ENCODE measurements around the gene STXBP2. TPM values are rescaled to one million over a fixed set of nuclear protein-coding genes. Genes with fewer than 3 reads are reported as not detected.
A peak's percentile ranks its signal among the peaks of the same experiment; 100 is the strongest.

The STXBP2 gene
- polyA plus RNA-seq, 1 of the 3 experiments (the other 2 are of a cell fraction) = 4.7 TPM

DNA sequence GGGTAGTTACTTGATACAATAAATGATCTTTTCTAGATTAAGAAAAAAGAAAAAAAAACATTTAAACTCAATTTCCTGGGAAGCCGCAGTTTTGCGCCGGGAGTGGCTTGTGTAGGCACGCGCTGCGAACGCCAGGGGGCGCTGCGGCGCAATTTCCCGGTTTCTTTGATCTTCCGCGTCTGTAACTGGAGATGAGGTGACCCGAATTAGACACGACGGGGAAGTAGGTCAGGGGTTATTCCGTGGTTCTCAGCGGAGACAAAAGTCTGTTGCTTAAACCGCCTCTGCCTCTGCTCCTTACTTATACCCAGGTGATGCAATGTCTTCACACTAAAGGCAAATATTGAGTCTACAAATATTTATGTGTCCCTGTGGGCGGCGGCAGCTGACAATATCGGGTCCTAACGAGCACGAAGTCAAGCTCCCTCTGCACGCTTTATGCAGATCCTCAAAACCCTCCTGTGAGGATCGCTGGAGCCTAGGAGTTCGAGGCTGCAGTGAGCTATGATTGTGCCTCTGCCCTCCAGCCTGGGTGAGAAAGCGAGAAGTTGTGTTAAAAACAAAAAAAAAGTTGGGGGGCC is 15.2 kb downstream of the STXBP2 start (continued):
- TF ChIP-seq GABPA (IDR thresholded peaks at IDR 0.05; ENCODE audit: low read depth) = no peak
- TF ChIP-seq, protein P1, sequence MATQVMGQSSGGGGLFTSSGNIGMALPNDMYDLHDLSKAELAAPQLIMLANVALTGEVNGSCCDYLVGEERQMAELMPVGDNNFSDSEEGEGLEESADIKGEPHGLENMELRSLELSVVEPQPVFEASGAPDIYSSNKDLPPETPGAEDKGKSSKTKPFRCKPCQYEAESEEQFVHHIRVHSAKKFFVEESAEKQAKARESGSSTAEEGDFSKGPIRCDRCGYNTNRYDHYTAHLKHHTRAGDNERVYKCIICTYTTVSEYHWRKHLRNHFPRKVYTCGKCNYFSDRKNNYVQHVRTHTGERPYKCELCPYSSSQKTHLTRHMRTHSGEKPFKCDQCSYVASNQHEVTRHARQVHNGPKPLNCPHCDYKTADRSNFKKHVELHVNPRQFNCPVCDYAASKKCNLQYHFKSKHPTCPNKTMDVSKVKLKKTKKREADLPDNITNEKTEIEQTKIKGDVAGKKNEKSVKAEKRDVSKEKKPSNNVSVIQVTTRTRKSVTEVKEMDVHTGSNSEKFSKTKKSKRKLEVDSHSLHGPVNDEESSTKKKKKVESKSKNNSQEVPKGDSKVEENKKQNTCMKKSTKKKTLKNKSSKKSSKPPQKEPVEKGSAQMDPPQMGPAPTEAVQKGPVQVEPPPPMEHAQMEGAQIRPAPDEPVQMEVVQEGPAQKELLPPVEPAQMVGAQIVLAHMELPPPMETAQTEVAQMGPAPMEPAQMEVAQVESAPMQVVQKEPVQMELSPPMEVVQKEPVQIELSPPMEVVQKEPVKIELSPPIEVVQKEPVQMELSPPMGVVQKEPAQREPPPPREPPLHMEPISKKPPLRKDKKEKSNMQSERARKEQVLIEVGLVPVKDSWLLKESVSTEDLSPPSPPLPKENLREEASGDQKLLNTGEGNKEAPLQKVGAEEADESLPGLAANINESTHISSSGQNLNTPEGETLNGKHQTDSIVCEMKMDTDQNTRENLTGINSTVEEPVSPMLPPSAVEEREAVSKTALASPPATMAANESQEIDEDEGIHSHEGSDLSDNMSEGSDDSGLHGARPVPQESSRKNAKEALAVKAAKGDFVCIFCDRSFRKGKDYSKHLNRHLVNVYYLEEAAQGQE (IDR thresholded peaks at IDR 0.05; ENCODE audit: low read depth, low read length) = no peak
- TF ChIP-seq ELF1 (IDR thresholded peaks at IDR 0.05) = peak; percentile 29; the same call in 1 of the 2 replicates
- no peak for TF ChIP-seq IRF3 (IDR thresholded peaks at IDR 0.05; ENCODE audit: low read depth, low read length)
- no peak for TF ChIP-seq RCOR1 (IDR thresholded peaks at IDR 0.05; ENCODE audit: low read length)
- TF ChIP-seq, protein P2, sequence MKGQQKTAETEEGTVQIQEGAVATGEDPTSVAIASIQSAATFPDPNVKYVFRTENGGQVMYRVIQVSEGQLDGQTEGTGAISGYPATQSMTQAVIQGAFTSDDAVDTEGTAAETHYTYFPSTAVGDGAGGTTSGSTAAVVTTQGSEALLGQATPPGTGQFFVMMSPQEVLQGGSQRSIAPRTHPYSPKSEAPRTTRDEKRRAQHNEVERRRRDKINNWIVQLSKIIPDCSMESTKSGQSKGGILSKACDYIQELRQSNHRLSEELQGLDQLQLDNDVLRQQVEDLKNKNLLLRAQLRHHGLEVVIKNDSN (IDR thresholded peaks at IDR 0.05; ENCODE audit: borderline replicate concordance, low read depth) = no peak
- TF ChIP-seq MAX (IDR thresholded peaks at IDR 0.05; ENCODE audit: low read depth) = 0 out of 2 replicates have a peak, but pooled peaks have one; percentile 20
- TF ChIP-seq RFX5 (IDR thresholded peaks at IDR 0.05; ENCODE audit: low read length) = no peak
- TF ChIP-seq RAD21 (IDR thresholded peaks at IDR 0.05; ENCODE audit: low read length) = peak; percentile 62

DNA sequence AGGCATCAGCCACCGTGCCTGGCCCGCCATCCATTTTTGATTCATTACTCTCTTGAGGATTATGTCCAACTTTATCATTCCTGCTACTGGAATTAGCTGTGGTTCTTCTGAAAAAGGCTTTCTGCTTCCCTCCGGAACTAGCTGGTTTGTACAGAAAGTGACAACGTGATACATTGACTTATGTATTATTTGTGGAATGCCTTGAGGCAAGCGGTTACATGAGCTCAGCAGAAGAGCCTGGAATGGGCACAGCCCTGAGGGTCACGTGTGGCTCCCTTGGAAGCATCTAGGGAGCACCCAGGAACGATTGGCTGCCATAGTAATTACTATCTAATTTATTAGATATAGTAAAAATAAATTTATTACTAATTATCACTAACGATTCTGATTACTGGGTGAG is 17.5 kb downstream of the STXBP2 start:
- Histone ChIP-seq H3K79me2 (ENCODE audit: insufficient read depth) (no peaks in the 10 kb centered on the region), H4K20me1 (ENCODE audit: insufficient read depth) (no peaks in the 10 kb centered on the region), H3K9me3 (no peaks in the 10 kb centered on the region), H3K9me2 (no peaks in the 10 kb centered on the region), H2AFZ (ENCODE audit: low read depth) (no peak overlapping the region), H3K36me3 (replicated peaks in 1 of 2; ENCODE audit: control insufficient read depth in 1 of 2, insufficient read depth in 2 of 2, low read length in 1 of 2) (no peaks in the 10 kb centered on the region), H3K4me2 (no peak overlapping the region), H3K9ac (no peak overlapping the region), H3K27me3 (ENCODE audit: insufficient read depth) (peaks cover 20% of the 10 kb centered on the region), H3K27ac (ENCODE audit: low read depth in 2 of 2, low read length in 1 of 2) (no peak overlapping the region), H3K4me1 (ENCODE audit: control insufficient read depth in 1 of 2, insufficient read depth in 2 of 2, low read depth in 1 of 2, low read length in 1 of 2) (peaks cover 0 to 3% of the 10 kb centered on the region in 2 experiments; a peak in 1 of 4 replicates), H3K4me3 (ENCODE audit: low read depth in 2 of 2, low read length in 1 of 2) (no peak overlapping the region), H3F3A (replicated peaks; ENCODE audit: insufficient read depth) (no peaks in the 10 kb centered on the region)
- CTCF ChIA-PET = interaction anchor here (3.1 to 5.2 kb wide), 3 partner anchors 26 to 146 kb away, joined by 13 to 25 read pairs (median 17); partner anchors contain the start of gene TRAPPC5
- DNase-seq = no peak
- 12% methylated on average over 8 of the region's 8 CpGs for WGBS (ENCODE audit: low lambda C conversion rate)
- POLR2A ChIA-PET = no interaction called here
- no peak for TF ChIP-seq MEF2A (IDR thresholded peaks at IDR 0.05; ENCODE audit: borderline replicate concordance, low read depth)
- TF ChIP-seq RXRA (IDR thresholded peaks at IDR 0.05; ENCODE audit: borderline replicate concordance, low read depth) = no peak
- no peak for TF ChIP-seq EP300 (IDR thresholded peaks at IDR 0.05; ENCODE audit: borderline replicate concordance in 1 of 2, low read depth in 1 of 2, low read length in 1 of 2)
- TF ChIP-seq FOXM1 (IDR thresholded peaks at IDR 0.05; ENCODE audit: low read depth) = no peak
- TF ChIP-seq SIN3A (IDR thresholded peaks at IDR 0.05; ENCODE audit: borderline replicate concordance, low read depth, low read length) = no peak
- no peak for TF ChIP-seq SMC3 (IDR thresholded peaks at IDR 0.05; ENCODE audit: low read depth, low read length)
- TF ChIP-seq YY1 (IDR thresholded peaks at IDR 0.05; ENCODE audit: low read depth) = no peak
- TF ChIP-seq, protein P3, sequence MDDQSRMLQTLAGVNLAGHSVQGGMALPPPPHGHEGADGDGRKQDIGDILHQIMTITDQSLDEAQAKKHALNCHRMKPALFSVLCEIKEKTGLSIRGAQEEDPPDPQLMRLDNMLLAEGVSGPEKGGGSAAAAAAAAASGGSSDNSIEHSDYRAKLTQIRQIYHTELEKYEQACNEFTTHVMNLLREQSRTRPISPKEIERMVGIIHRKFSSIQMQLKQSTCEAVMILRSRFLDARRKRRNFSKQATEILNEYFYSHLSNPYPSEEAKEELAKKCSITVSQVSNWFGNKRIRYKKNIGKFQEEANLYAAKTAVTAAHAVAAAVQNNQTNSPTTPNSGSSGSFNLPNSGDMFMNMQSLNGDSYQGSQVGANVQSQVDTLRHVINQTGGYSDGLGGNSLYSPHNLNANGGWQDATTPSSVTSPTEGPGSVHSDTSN (IDR thresholded peaks at IDR 0.05) = no peak
- TF ChIP-seq ZBTB33 (IDR thresholded peaks at IDR 0.05; ENCODE audit: borderline replicate concordance, low read depth) = no peak
- TF ChIP-seq FOXJ3 (CRISPR knock-in tag; IDR thresholded peaks at IDR 0.05) = no peak
- TF ChIP-seq, protein P2 (IDR thresholded peaks at IDR 0.05; ENCODE audit: borderline replicate concordance, low read depth) = no peak
